GM19328 (cell line): ENCODE data around the gene C9orf43.
"Not testable (repeated sequence)": the region's sequence is repeated elsewhere in the genome, so short reads cannot be mapped to it uniquely, and the experiment has no call there.

Experiments
- ATAC-seq: cut with Tn5 transposase; IDR thresholded peaks from one replicate; pipeline ENCODE4 v1.9.1; 2021; ENCODE audit warnings: mild to moderate bottlenecking, moderate library complexity; ENCODE audit not compliant: unreplicated experiment

C9orf43 gene, protein sequence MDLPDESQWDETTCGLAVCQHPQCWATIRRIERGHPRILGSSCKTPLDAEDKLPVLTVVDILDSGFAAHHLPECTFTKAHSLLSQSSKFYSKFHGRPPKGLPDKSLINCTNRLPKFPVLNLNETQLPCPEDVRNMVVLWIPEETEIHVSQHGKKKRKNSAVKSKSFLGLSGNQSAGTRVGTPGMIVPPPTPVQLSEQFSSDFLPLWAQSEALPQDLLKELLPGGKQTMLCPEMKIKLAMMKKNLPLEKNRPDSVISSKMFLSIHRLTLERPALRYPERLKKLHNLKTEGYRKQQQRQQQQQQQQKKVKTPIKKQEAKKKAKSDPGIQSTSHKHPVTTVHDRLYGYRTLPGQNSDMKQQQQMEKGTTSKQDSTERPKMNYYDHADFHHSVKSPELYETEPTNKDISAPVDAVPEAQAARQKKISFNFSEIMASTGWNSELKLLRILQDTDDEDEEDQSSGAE

DNA sequence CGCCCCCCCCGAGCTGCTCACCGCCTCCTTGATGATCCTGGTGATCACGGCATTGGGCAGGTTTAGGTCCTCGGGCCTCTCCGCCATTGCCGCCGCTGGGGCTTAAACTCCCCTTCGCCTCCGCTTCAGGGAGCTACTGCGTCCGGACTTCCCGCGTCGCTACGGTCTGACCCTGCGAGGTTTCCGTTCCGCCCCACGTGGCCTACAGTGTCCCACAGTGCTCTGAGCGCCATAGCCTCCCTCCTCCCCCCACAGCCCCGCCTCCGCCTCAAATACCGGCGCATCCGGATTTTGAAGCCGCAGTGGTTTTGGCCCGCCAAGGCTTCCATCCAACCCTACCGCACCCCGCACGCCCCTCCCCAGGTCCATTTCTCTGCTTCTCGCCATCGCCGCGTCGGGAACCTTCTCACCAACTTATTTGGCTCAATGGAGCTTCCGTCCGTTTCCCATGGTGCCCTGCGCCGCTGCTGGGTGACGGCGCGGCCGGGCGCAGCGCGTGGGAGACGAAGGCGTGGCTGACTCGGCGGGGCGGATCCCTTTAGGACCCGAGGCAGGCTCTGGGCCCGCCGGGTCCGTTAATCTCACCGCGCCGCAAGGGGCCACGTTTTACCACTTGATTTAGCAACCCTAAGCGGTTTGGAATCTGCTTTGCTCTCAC is at the start of gene C9orf43, which contains the start of gene POLE3:
Gene C9orf43 (plus strand): TSS at position 541 of the 658 bp plus-strand sequence. CDS start 2,747 bp downstream, outside the sequence.
Gene POLE3 (minus strand): TSS at position 469 of the 658 bp plus-strand sequence. CDS start 382 bp downstream, at position 87.
- peak; percentile 82 for ATAC-seq

DNA sequence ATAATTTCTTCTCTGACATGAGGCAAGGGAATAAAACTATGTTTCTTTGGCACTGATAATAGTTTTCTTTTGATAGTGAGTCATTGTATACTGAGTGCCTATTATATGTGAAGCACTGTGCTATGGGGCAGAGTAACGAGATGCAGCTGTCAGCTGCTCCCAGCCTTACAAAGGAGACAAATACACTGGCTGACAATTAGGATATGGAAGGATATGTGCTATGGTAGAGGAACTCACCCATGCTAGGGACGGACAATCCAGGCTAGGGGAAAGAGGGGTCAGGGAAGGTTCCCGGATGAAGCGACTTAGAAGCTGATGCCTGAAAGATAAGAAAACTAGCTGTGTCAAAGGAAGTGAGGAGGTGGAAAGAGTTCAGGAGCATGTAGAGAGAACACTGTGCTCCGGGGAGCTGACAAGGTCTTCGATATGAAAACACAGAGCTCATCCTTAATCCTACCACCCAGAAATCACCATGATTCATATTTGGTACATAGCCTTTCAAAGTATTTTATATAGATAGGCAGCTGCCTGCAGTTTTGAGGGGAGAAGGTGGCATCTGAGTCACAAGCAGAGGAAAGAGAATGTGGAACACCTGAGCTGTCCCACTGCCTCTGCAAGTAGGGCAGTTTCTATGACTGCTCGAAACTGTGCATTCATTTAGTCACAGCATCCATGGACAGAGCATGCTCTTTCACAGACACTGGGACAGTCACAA is 49.1 kb upstream of the C9orf43 start:
- ATAC-seq, result no peak

DNA sequence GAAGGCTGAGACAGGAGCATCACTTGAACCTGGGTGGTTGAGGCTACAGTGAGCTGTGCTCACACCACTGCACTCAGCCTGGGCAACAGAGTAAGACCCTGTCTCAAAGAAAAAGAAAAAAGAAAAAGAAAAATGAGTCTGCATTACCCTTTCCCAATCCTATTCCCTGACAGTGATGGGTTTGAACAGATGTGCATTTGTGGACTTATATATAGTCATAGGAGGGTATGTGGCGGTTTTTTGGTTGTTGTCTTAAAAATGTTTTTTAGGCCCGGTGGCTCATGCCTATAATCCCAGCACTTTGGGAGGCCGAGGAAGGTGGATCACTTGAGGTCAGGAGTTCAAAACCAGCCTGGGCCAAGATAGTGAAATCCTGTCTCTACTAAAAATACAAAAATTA is 47.2 kb upstream of the C9orf43 start:
- ATAC-seq, result no peak

DNA sequence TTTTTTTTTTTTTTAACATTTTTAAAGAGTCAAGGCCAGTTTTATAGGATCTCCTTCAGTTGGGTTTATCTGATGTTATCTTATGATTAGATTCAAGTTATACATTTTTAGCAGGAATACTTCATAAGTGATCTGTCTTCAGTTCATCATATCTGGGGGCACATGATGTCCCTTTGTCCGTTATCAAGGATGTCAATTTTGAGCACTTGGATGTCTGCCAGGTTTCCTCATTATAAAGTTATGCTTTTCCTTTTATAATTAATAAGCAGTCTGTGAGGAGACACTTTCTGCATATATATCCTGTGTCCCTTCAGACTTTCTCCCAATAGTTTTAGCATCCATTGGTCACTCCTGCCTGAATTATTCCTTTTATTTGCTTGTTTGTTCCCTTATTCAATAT is 45.6 kb upstream of the C9orf43 start:
- ATAC-seq, result no peak

DNA sequence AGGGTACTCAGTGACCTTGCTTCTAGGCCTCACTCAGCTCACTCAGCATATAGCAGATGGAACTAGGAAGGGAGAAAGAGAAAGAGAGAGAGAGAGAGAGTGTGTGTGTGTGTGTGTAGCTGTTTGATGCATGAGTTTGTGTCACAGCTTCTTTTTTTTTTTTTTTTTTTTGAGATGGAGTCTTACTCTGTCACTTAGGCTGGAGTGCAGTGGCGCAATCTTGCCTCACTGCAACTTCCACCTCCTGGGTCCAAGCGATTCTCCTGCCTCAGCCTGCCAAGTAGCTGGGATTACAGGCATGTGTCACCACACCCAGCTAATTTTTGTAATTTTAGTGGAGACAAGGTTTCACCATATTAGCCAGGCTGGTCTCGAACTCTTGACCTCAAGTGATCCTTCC is 44.9 kb upstream of the C9orf43 start:
- not testable (repeated sequence) for ATAC-seq

DNA sequence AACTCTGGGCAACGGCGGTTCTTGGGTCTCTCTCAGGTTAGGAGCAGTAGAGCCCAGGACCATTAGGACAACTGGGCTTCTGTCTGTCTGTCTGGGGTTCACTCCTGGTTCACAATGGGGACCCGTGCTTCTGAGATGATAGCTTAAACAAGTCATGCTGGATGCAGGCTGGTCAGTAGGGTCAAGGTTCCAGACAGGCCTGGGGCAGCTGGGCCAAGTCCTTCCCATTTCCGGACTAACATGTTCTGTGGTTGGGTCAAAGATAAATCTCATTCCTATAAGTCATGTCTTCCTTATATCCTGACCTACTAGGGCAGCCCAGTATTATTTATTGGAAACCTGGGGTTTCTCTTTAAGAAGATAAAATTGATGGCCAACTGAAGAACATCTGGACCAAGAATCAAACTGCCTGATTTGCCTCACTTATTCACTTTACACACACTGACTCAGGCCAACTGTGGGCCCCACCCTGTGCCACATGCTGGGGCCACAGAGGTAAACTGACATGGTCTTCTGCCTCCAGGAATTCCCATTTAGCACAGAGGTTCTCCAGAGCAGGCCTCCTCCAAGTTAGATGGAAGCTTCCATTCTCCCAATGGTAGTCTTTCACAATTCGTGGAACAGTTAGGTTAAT is 42.1 kb upstream of the C9orf43 start:
- no peak for ATAC-seq

DNA sequence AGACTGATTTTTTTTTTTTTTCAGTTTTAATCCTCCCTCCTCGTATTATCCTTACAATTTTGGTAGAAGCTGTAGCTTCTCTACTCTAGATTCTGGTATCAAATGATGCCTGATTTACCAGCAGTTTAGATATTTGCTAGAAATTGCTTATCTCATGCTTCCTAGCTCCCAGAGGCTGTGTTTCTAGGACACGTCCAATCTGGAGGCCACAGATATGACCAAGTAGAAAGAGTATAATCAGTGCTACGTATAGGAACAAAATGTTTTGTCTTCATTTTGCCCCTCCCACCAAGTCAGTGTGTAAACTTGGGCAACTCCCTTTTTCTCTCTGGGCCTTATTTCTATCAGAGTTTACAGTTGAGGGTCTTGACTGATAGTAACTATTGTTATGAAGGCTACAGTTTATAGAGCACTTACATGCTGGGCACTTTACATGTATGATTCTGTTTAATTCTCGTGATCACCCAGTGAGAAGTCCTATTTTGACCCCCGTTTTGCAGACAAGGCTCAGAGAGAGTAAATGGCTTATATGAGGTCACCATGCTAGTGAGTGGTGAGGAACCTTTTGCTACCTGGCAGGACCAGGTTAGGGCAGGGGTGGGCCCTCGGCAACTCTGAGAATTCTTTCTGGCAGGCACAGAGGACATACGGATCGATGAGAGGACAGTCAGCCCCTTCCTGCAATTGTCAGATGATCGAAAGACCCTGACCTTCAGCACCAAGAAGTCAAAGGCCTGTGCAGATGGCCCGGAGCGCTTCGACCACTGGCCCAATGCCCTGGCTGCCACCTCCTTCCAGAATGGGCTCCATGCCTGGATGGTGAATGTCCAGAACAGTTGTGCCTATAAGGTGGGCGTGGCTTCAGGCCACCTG is 41.3 kb upstream of the C9orf43 start:
- ATAC-seq, result no peak

DNA sequence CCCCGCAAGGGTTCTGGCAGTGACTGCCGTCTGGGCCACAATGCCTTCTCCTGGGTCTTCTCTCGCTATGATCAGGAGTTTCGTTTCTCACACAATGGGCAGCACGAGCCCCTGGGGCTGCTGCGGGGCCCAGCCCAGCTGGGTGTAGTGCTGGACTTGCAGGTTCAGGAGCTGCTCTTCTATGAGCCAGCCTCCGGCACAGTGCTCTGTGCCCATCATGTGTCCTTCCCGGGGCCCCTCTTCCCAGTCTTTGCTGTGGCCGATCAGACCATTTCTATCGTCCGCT is 40.7 kb upstream of the C9orf43 start:
- ATAC-seq, result no peak

DNA sequence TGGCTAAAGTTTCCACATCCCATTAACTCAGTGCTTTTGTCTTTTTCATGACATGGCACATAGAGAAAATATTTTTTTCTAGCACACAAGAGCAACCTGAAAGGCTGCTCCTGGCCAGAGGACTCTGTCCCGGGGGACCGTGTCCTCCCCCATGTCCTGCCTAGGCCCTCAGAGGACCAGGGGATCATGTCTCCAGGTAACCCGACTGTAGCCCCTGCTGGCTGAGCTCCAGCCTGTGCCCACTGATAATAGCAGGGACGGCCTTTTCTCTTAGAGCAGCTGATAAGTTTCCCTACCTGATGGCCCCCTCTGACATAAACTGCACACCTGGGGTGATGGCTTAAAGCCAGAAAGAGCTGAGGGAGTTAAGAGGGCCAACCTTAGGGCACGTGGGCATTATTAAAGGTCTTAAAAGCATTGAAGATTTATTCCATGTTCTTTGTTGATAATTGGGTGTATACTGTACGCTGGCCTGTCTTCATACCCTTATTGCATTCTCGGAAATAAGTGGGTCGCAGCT is 39.7 kb upstream of the C9orf43 start:
- no peak for ATAC-seq

DNA sequence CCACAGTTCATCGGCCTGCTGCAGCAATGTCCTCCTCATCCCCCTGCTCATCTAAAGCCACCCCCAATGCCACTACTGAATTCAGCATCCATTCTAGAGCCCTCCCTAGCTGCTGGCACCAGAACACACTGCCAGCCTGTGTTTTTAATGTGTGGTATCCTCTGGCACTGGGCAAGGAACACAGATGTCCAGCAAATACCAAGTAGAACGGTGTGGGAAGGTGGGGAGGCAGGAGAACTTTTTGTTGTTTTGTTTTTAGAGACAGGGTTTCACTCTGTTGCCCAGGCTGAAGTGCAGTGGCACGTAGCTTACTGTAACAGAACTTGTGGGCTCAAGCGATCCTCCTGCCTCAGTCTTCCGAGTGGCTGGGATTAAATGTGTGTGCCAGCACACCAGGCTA is 38.5 kb upstream of the C9orf43 start:
- ATAC-seq, result no peak

DNA sequence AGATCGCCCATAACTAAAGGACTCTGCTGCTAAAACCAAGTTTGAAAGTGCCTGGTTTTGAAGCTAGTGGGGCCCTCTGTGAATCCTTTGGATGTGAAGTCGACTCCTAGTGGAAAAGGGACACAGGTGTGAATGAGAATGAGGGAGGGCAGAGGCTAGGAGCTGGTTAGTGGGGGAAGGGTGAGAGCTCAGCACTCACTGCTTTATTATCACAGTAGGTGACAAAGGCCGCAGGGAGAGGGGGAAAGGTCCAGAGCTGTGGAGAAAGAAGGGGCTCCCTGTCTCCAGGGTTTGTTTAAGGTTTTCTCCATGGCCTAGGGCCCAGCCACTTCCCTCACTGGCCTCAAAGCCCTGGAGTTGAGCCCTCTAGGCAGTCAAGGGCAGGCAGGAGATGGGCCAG is 37.3 kb upstream of the C9orf43 start:
- ATAC-seq, result no peak

DNA sequence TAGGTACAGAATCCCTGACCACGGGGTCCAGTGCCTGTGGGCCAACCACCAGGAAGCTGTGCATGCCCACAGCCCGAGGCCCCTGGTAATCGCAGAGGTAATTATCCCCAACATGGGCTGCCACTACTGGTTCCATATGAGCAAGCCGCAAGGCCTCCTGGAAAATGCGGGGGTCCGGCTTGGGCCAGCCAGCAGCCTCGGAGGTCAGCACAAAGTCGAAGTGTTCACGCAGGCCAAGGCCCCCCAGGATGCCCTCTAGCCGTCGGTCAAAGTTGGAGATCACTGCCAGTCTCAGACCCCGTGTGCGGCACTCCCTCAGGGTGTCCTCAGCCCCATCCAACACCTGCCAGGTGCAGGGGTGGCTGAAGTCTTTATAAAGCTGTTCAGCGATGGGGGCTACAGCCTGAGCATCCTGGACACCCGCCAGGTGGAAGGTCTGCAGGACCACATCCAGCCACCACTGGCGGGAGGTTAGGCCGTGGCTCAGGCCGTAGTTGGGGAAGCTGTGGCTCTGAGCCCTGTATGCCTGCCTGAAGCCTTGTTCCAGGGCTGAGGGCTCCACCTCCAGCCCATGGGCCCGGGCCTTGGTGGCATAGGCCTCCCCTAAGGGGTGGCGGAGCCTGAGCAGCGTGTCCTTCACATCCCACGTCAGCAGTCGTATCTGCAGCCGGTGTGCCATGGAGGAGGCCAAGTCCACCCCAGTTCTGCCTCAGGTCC is 36.7 kb upstream of the C9orf43 start:
- ATAC-seq, result no peak

DNA sequence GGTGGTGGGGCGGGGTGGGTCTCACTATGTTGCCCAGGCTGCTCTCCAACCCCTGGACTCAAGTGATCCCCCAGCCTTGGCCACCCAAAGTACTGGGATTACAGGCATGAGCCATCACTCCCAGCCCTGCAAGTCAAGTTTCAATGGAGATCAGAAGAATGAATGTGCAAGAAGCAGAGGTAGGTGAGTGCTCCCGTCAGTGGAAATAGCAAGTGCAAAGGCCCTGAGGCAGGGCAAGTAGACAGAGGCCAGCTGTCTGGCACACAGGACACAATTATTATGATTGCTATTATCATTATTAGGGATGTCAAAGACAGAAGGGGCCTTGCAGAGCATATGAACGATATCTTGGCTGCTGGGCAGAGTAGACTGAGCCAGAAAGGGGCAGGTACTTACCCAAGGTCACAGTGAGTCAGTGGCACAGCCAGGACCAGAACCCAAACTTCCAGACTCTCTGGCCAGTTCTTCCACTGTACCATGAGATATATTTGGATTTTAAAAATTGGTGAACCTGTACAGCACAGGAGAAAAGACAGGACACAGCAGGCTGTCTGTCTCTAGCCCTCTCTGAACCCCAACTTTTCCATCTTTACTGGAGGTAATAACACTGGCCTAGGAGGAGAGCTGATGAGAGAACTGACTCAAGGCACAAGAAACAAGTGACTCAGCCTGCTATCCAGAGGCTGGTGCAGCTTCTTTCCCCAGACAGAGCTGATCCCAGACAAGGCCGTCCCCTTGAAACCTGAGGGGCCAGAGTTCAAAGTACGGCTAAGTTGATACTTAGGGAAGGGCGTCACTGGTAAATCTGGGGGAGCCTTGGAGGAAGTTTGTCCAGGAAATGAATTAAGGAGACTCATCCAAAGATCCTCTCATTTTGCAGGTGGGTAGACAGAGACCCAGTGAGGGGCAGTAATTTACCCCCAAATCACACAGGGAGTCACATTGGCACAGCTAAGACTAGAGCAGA is 35.2 kb upstream of the C9orf43 start:
- ATAC-seq, result no peak

DNA sequence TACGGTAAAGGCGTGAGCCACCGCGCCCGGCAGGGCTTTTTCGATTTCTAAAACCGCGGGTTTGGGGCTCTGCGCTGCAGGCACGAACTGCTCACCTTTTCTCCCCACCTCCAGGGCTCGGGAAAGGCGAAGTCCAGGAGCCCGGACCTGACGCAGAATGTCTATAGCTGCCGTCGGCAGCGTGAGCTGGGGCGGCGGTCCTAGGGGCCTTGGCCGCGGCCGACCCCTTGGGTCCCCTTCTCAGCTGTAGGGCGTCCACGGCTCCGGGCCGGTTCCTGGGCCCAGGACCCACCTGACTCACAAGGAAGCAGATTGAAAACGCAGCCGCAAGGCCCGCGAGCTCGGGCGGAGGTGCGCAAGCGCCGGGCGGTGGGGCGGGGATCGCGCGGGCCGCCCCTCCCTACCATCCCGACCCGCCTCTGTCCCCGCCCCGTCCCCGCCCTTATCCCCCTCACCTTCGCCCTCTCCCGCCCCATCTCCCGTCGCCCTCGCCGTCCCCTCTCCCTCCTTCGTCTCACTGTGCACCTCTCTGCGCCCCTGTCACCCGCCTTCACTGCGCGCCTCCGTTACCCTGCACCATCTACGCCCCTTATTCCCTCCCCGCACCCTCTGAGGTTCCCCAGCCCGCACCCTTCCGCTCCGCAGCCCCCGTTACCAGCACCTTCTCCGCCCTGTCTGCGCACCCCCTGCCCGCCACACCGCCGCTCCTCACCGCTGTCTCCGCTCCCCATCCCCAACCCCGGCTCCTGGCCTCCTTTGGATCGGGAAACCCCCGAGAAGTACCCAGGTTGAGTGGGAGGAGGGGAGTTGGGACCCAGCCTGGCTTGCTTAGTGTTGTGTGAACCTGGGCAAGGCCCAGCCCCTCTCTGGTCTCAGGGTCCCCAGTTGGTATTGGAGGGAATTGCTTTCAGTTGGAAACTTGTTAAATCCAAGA is 33.6 kb upstream of the C9orf43 start, which contains the start of gene HDHD3:
Gene HDHD3 (minus strand): TSS at position 353 of the 934 bp plus-strand sequence. CDS start 2,632 bp downstream, outside the sequence.
- ATAC-seq, result peak; percentile 81

DNA sequence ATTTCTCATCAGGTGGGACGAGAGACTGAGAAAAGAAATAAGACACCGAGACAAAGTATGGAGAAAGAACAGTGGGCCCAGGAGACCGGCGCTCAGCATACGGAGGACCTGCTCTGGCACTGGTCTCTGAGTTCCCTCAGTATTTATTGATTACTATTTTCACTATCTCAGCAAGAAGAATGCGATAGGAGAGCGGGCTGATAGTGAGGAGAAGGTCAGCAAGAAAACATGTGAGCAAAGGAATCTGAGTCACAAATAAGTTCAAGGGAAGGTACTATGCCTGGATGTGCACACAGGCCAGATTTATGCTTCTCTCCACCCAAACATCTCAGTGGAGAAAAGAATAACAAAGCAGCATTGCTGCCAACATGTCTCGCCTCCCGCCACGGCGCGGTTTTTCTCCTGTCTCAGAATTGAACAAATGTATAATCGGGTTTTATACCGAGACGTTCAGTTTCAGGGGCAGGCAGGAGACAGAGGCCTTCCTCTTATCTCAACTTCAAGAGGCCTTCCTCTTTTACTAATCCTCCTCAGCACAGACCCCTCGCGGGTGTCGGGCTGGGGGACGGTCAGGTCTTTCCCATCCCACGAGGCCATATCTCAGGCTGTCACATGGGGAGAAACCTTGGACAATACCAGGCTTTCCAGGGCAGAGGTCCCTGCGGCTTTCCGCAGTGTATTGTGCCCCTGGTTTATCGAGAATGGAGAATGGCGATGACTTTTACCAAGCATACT is 31.3 kb upstream of the C9orf43 start:
- ATAC-seq, result not testable (repeated sequence)

DNA sequence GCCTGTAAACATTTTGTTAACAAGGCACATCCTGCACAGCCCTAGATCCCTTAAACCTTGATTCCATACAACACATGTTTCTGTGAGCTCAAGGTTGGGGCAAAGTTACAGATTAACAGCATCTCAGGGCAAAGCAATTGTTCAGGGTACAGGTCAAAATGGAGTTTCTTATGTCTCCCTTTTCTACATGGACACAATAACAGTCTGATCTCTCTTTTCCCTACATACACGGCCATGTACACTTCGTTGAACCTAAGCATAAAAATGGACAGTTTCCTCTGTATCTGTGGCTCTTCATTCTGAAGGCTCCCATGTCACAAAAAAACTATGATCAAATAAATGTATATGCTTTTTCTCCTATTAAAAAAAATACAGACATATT is 30.7 kb upstream of the C9orf43 start:
- ATAC-seq, result not testable (repeated sequence)
